ENCODE results near the gene SLC66A1.

Gene SLC66A1

DNA sequence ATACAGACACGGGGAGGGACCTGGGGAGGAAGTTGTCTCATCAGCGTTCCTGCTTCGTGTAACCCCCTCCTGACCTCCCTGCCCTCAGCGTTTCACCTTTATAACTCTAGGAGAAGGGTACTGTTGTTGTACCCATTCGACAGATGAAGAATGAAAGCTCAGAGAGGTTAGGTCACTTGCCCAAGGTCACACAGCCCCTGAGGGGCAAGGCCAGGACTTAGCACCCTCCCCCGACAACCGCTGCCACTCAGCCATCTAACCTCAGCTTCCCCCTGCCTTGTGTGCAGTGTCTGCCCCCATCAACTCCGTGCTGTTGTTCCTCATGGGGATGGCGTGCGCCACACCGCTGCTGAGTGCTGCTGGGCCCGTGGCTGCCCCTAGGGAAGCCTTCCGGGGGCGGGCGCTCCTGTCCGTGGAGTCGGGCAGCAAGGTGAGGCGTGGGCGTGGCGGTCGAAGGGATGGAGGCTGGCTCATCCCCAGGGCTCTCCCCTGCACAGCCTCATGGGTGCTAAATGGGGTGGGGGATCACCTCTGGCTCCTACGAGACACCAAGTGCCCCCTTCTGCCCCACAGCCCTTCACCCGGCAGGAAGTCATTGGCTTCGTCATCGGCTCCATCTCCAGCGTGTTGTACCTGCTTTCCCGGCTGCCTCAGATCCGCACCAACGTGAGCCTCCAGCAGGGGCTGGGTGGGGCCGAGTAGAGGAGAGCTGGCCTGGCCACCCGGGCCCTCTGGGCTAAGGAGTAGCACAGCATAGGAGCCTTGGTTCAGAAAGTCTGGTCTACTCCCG is 14.0 kb downstream of the SLC66A1 start:
- no peak for DNase-seq

DNA sequence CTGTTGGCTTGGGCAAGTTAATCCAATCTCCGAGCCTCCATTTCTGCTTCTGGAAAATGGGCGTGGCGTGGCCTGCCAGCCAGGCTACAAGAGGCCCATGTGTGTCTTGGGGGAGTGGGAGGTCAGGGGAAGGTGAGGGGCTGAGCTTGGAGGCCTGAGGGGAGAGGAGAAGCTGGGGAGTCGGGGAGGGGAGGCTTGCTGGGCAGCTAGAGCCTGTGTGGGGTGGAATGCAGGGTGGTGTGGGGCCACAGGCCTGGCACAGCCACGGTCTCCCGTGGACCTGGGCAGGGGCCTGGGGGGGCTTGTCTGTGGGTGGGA is 14.6 kb downstream of the SLC66A1 start:
- DNase-seq: no peak

DNA sequence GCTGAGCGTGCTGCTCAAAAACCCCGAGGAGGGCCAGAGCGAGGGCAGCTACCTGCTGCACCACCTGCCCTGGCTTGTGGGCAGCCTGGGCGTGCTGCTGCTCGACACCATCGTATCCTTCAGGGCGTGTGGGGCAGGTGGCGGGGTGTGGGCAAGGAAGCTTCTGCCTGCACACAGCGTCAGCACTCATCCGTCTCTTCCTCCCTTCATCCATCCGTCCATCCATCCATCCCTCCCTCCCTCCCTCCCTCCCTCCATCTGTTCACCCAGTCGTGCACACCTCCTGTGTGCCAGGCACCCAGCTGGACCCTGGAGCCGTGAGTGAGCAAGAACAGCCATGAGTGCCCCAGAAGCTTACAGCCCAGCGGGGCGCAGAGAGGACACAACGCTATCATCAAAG is 15.2 kb downstream of the SLC66A1 start:
- no peak for DNase-seq

DNA sequence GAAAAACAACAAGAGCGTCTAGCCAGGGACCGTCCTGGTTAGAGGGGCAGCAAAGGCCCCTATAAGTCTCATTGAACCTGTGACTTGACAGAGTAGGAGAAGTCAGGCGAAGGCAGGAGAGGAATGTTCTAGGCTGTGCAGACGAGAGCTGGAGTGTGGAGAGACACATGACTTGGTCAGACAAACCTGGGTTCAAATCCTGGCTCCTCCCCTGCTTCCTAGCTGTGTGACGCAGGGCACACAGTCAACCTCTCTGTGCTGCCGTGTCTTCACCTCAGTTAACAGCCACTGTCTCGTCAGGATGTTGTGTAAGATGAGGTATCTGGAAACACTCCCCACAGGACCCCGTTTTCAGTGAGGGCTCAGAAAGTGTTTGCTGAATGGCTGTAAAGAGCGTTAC is 15.6 kb downstream of the SLC66A1 start:
- DNase-seq: no peak

DNA sequence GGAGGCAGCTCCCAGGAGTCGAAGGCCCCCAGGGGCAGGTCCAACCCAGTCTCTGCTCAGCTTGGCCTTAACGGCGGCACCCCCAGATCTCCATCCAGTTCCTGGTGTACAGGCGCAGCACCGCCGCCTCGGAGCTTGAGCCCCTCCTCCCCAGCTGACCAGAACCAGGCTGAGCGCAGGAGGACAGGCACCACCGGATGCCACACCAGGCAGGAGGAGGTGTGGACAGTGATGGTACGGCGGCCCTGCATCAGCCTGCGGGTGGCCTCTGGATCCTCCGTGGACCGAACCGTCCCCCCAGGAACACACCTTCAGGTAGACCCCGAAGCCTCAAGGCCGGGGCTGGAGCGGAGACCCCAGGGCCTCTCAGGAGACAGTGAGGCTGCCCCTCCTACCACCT is 16.4 kb downstream of the SLC66A1 start:
- DNase-seq: no peak

DNA sequence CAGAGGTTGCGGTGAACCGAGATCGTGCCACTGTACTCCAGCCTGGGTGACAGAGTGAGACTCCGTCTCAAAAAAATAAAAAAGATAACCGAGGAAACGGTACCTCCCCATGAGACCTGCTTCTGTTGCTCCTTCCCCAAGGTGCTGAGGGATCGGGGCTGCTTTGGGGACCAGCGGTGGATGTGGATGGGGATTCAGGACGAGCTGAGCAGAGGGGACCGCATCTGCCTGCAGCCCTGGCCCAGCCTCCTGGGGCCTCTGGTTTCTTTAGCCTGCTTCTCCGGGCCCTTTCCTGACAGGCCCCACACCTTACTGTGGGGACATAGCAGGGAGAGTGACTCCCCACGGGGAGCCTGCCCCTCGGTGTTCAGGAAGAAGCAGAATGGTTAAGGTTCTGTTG is 17.1 kb downstream of the SLC66A1 start:
- DNase-seq: no peak

DNA sequence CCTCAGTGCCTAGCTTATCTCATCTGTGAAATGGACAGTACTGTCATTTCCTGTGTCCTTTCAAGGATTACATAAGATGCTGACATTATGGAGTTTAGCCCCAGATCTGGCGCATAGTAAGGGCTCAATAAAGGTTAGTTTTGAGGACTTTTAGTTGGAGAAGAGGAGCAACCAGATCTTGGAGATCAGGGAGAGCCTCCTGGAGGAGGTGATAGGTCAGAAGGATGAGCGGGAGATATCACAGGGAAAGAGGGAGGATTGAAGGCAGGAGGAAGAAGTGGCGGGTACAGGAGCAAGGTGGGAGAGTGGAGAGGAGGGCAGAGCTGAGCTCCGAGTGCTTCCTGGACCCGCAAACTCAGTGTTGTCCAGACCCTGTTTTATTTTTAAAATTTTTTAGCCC is 17.5 kb downstream of the SLC66A1 start:
- no peak for DNase-seq

DNA sequence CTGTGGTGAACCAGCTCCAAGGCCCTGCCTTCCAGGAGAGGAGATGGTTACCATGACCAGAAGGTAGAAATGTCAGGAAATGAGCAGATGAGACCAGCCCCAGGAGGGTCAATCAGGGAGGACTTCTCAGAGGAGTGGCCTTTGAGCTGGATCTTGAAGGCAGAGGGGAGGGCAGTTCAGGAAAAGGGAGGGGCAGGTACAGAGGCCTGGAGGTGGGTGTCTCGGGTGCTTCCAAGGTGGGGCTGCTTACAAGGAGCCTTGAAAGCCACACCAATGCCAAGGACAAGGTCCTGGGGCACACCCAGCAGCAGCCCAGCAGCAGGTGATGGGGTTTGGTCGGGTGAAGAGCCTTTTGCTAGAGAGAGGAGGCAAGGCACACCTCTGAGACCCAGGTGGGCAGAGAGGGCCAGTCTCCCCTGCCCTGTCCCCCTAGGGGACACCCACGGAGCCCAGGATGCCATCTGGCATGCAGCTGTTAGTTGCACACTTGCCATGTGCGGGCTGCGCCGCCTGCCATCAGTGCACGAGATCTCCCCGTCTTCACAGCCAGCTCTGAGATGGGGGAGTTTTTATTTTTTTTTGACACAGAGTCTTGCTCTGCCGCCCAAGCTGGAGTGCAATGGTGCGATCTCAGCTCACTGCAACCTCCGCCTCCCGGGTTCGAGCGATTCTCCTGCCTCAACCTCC is 18.5 kb downstream of the SLC66A1 start:
- no peak for DNase-seq

DNA sequence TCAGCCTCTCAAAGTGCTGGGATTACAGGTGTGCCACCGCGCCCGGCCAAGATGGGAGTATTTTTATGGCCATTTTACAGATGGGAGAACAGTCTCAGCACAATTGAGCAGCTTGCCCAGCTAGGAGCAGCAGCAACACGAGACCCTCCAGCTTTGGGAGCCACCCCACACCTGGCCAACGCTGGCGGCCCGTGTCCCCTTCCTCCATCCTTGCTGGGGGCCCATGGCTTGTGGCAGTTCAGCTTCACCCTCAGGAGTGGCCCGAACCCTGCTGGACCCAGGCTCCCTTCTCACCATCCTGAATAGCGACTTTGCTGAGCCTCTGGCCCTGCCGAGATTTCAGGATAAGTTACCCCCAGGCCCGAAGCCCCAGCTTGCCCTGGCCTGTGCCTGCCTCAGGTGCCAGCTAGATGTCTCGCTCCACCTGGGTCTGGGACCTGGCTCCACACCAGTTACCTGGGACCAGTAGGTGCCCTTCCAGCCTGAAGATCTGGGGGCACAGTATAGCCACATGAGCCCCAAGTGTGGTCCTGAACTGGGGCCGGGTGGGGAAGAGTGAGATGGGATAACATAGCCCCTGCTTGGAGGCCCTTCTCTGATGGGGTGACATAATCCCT is 19.2 kb downstream of the SLC66A1 start:
- DNase-seq: no peak

DNA sequence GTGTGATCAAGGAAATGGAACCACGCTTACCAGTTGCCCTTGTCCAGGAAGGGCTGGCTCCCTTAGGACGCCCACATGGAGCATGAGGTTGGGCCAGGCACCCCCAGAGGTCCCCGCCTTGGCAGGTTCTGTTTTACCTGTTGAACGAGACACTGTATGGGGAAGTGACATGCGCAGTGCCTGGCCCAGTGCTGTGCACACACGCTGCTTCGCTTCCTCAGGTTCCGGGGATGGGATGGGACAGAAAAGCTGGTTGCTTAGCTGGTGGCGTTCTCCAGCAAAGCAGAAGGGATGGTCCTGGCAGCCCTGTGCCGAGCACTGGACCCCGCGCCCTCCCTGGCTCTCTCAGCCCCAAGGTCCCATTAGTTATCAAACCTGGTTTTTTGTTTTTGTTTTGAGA is 20.7 kb downstream of the SLC66A1 start:
- no peak for DNase-seq

DNA sequence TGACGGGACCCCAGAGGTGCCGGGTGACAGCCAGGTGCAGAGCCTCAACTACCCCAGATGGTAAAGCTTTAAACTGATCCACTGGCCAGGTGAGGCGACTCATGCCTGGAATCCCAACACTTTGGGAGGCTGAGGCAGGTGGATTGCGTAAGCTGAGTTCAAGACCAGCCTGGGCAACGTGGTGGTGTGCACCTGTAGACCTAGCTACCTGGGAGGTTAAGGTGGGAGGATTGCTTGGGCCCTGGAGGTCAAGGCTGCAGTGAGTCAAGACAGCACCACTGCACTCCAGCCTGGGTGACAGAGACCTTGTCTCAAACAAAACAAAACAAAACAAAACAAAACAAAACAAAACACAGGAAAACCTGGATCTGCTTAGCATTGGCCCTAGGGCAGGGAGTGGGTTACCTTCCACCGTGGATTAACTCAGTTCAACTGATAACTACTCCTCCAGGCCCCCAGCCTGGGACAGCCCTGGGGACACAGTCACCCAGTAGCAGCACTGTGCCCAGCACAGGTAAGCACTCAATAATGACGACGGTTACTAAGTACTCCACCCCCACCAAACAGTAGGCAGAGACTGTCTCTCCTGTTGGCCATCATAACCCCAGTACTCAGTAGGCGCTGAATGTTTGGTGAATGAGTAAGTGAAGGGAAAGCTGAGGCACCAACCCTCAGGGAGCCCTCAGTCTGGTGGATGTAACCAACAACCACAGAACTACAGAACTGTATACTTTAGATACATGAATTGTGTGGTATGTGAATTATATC is 21.6 kb downstream of the SLC66A1 start:
- DNase-seq: no peak

DNA sequence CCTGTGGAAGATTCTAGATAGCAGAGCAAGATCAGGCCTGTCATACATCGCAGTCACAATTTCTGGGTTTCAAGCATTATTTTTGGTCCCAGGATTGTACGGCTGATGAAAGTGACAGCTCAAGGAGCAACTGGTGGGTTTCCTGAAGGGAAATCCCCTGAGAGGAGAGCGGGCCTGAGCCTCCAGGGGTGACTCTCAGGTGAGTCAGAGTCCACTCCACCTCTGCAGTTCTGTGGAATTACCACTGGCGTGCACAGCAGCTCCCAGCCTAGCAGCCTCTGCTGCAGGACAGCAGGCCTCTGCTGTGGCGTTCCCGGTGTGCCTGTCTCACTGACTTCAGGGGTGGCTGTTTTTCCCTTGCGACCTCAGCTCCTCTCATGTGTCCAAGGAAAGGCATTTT is 24.4 kb downstream of the SLC66A1 start:
- no peak for DNase-seq

DNA sequence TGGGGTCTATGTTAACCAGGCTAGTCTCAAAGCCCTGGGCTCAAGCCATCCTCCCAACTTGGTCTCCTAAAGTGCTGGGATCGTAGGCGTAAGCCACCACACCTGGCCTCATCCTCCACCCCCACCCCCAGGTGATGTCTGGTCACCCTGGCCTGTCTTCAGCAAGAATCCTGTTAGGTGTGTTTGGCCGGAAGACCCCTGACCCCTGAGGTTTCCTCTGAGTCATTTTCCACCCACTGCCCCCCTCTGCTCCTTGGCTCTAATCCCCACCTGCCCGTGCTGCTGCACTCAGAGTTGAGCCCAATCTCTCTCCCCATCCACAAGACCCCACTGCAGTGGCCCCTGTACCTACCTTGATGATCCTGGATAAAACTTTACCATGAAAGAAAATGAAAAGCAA is 25.2 kb downstream of the SLC66A1 start:
- DNase-seq: no peak

DNA sequence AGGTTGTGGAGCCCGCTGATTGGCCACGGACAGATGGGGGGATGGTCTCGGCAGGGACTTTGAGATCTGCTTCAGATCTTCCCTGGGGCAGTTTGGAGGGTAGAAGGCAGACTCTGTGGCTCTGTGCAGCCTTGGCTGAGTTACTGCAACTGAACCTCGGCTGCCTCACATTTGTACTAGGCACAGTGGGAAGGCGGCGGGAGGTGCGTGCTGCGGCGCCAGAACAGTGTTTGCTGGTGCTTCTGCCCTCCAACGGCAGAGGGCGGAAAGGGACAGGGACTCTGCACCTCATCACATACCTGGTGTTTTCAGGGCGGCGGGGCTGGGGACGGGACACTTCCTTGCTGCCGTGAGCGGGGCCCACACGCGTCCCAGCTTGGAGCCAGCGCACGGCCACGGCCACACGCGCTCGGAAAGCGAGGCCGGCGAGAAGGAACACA is 26.2 kb downstream of the SLC66A1 start:
- DNase-seq: no peak

DNA sequence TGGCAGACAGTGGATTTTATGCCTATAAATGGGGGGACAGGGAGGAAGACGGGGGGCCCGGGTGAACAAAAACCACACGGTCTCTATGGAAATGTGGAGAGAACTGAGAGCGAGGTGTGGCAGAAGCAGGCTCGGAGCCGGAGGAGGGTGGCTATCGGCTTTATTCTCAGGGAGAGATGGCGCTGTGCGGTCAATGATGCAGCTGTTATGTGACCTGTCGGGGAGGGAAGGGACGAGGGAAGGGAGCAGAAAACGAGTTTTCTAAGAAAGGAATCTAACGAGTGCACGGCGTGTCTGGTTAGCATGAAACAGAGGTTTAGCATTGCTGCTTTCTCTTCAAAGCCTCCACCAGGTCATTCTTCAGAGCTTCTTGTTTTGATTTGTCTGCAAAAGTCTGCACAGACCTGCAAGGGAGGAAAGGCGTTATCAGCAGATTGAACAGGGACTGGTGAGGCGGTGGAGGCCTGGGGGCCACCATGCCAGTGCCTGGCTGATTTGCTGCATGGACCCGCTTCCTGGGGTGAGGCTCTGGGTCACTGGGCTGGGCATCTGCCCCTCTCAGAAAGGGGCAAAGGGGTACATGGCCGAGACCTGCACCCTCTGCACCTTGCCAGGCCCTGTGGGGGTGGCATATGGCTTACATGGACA is 27.2 kb downstream of the SLC66A1 start:
- no peak for DNase-seq

DNA sequence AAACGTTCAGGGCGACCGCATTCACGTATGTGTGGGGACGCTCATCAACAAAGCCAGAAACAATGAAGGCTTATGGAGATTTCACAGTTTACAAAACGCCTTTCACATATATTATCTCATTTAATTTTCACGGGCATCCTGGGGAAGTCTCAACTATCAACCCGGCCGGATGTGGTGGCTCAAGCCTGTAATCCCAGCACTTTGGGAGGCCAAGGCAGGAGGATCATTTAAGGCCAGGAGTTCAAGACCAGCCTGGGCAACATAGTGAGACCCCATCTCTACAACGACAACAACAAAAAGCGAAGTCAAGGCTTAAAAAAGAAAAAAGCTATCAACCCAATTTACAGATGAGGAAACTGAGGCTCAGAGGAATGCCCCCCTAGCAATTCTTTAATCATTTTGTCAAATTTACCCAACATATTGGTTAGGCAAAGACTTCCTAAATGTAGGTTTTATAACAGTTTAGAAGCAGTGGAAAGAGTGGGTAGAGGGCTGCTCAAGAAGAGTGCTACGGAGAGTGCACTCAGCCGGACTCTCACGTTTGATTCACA is 28.3 kb downstream of the SLC66A1 start:
- DNase-seq: no peak

DNA sequence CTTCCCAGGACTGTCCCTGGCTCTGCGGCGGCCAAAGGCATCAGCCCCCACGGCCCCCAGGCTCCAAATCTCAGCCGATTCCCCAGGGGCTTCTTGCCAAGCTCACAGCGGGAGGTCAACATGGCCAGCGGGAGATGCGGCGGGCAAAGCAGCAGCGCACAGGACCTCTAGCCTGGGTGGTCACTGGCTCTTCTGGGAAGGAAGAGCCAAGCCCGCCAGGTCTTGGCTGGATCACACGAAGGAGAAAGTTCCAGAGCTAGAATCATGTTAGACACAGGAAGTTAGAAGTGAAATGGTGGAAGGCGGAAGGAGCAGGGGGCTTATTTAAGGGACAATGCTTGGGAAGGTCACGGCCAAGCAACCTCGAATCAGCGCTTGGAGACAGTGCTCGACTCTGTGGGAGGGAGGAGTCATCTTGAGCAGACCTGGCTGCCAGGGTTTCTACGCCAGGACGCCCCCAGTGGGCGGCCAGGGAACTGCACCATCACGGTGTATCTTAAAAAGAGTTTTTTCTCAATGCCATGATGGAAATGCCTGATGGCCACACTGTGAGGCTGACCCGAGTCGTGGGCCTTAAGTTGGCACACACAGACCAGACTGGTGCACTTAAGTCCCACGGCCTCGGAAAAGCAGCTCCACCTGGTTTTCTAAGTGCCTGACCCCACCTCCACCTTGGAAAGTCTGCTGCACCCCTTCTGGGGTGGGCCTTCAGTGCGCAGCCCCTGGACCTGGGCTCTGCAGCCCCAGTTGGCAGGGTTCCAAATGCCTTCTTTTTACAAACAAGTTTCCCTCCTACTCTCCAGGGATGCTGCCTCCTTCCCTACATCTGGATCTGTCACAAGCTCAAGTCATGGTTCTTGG is 29.3 kb downstream of the SLC66A1 start:
- DNase-seq: peak; percentile 66 to 79

DNA sequence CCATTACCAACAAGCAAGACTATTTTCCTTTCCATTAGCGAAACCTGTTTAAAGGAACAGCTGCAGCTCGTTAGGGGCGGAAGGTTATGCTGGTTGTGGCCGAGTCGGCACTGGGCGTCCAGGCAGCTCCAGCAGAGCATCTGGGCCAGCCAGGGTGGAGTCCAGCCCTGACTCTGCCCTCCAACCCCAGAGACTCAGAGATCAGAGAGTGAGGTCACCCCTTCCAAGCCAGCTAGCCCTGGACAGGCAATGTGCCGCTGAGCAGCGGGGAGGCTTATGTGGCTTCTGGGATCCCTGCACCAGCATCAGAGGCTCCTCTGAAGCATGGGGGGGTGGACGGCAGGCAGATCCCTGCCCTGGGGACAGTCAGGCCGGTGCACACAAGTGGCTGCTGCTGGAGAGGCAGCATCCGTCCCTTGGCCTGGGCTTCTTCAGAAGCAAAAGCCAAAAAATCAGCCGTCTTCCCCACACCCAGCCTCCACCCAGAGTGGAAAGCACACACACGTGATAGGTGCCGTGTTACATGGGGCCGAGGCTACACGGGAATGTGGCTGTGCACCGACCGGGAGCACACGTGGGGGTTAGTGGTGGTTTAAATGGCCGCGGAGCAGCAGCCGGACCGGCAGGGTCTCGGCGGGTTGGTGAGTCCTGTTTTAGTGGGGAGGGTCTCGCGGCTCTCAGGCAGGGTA is 30.1 kb downstream of the SLC66A1 start:
- DNase-seq: no peak

DNA sequence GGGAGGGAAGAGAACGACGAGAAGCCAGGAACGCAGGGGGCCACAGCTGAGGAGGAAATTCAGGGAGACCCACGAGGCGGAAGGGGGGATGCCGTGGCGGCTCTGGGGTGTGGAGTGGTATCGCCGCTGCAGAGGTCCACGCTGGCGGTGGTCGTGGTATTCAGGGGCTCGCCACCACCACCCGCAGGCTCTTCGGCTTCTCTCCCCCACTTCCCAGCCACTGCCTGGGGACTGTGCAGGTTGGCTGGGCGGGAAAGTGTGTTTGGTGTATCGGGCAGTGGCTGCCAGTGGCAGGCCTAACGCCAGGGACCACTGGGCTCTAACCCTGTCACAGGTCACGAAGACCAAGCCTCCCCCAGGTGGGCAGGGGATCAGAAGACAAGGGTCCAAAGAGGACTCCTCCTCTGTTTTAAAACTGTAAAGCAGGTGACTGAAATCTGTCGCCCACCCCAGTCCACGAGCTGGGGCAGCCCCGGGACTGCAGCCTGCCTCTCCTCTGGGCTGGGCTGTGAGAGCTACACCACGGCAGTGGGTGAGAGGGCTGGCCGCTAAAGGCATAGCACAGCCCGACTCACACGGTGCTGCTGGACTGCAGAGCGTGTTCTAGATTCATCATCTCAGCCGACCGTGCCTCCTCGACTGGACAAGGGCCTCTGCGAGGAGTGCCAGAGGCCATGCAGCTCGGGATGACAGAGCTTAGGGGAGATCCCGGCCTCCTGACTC is 30.9 kb downstream of the SLC66A1 start:
- DNase-seq: no peak

DNA sequence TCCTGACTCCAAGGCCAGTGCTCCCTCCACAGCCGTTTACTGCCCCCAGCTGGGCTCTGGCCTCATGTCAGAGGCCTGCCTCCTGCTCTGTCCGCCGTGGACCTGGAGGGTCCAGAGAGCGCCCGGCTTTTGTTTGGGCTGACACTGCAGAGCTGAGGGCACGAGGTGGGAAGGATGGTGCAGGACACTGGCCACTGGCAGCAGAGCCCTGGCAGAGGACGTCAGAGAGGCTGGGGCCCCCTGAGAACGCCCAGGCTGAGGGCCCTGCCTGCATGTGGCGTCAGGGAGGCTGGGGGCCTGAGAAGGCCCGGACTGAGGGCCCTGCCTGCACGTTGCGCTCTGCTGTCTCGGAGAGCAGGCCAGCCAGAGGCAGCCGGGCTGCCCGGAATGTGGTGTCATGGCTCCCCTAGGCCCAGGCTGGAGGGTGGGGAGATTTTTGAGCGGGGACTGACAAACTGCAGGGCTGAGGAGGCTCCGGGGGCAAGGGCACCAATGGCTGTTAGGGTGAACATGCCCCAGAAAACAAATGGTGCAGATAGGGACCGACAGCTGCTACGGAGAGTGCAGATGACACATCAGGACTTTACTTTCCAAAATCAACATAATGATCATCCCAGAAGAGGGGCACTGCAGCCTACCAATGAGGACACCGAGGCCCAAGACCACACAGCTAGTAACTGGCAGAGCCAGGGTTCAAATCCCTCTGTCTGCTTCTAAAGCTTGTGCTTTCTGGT is 31.7 kb downstream of the SLC66A1 start:
- DNase-seq: no peak

All from CD4-positive, alpha-beta T cell treated with Interferon alpha-2 for 1 hour (primary cell).